ENCODE results near the gene COMMD1. TPM values are rescaled to one million over a fixed set of nuclear protein-coding genes. Genes with fewer than 3 reads are reported as not detected.

Gene COMMD1
- total and polyA plus RNA-seq, 2 donors (not counting 3 experiments of a cell fraction or from before 2014, with no cell fraction given) = 39.5 to 57.1 TPM

- TF ChIP-seq EZH2 (IDR thresholded peaks at IDR 0.05; ENCODE audit: borderline replicate concordance, low read depth, low read length, severe bottlenecking) (no peak), POLR2AphosphoS5 (IDR thresholded peaks at IDR 0.05; ENCODE audit: insufficient read depth, low read depth, low read length) (no peak), GATA2 (IDR thresholded peaks at IDR 0.05; ENCODE audit: insufficient read depth, insufficient read length, low read depth, low read length) (no peak), JUN (IDR thresholded peaks at IDR 0.05; ENCODE audit: borderline replicate concordance, insufficient read depth, insufficient read length, low read depth) (no peak), MYC (IDR thresholded peaks at IDR 0.05; ENCODE audit: low read depth, low read length) (no peak), CTCF (IDR thresholded peaks at IDR 0.05; ENCODE audit: extremely low read depth in 1 of 2, insufficient read depth in 1 of 2, low read depth in 1 of 2, low read length in 2 of 2) (no peak), POLR2A (IDR thresholded peaks at IDR 0.05; ENCODE audit: low read depth, low read length) (no peak)
- TF ChIP-seq, protein P1, sequence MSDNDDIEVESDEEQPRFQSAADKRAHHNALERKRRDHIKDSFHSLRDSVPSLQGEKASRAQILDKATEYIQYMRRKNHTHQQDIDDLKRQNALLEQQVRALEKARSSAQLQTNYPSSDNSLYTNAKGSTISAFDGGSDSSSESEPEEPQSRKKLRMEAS (IDR thresholded peaks at IDR 0.05; ENCODE audit: insufficient read depth, insufficient read length) = no peak
- no peaks in the 10 kb centered on the region for H3K27me3 ChIP-seq (ENCODE audit: control insufficient read depth in 2 of 2, insufficient read depth in 2 of 2, low read length in 2 of 2)
- BruUV-seq (replicated peaks) = no TSS peak
Measured at GRCh38 chr2:61949458-61949713, 43.9 kb downstream of the COMMD1 start.

More at GRCh38 chr2:61949458-61949713, 43.9 kb downstream of the COMMD1 start:
- H3K36me3 ChIP-seq (ENCODE audit: control insufficient read depth in 2 of 2, extremely low read depth in 1 of 2, insufficient read depth in 2 of 2, low read length in 2 of 2) = no peaks in the 10 kb centered on the region
- intact Hi-C loops (cut with micrococcal nuclease) (no loop called here), dilution Hi-C loops (cut with MboI; ENCODE audit: extremely low pct_ligation_motif_present, low sequenced_read_pairs) (no loop called here)
- H3K79me2 ChIP-seq (ENCODE audit: control insufficient read depth, insufficient read depth, low read length) = no peaks in the 10 kb centered on the region
- H3K4me2 ChIP-seq (ENCODE audit: insufficient read depth, low read length) = no peak overlapping the region
- H3K27ac ChIP-seq (ENCODE audit: insufficient read depth, low read depth, low read length) = no peak overlapping the region
- H3K9ac ChIP-seq (replicated peaks; ENCODE audit: extremely low read depth, insufficient read depth, low read length) = no peak overlapping the region
- no peak overlapping the region for H2AFZ ChIP-seq (ENCODE audit: low read depth, low read length)
- H3K4me1 ChIP-seq (ENCODE audit: control insufficient read depth, extremely low read depth, insufficient read depth, low read length) = no peaks in the 10 kb centered on the region
- DNase-seq (ENCODE audit: low read depth, low spot score) (no peak), FAIRE-seq (no peak)
- H3K9me1 ChIP-seq (replicated peaks; ENCODE audit: control insufficient read depth, extremely low read depth, insufficient read depth, low read length) = no peaks in the 10 kb centered on the region
- H3K9me3 ChIP-seq (replicated peaks; ENCODE audit: control insufficient read depth, insufficient read depth, low read length) = no peaks in the 10 kb centered on the region
- H4K20me1 ChIP-seq (replicated peaks; ENCODE audit: control insufficient read depth, extremely low read depth, insufficient read depth, low read length) = no peaks in the 10 kb centered on the region
- no peak overlapping the region for H3K4me3 ChIP-seq (replicated peaks in 1 of 3; ENCODE audit: insufficient read depth in 1 of 3, low read depth in 1 of 3, low read length in 3 of 3)
- ChIA-PET POLR2A (no interaction called here), CTCF (no interaction called here)
